ENCODE data around the gene ART5.

DNA sequence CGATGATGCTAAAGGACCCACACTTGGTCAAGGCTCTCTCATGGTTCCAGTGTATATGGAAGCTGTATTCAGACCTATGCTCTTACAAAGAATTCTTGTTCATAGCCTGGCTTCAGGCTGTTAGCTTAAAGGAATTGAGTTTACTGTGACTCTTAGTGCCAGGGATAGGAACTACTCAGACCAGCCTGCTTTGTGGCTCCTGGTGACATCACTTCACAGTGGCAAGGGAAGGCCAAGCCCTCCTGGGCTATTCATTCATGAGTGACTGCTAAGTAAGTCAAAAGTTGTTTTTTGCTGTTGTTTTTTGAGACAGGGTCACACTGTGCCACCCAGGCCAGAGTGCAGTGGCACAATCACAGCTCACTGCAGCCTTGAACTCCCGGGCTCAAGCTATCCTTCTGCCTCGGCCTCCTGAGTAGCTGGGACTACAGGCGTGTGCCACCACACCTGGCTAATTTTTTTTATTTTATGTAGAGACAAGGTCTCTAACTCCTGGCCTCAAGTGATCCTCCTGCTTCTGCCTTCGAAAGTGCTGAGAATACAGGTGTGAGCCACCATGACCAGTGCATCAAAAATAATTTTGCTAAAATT is 9.6 kb downstream of the ART5 start:
- no peak for TF ChIP-seq POLR2A (IDR thresholded peaks at IDR 0.05; ENCODE audit: low read depth, low read length)
- TF ChIP-seq TAF1 (IDR thresholded peaks at IDR 0.05; ENCODE audit: low read depth, low read length), result no peak
